IPS-18c (cell line): ENCODE results near the gene KDM5D.

ENCODE experiments used
- H3K4me3 ChIP-seq: 2 replicates; pipeline ENCODE4 v1.7.0; 2013; ENCODE audit warnings: low read depth, mild to moderate bottlenecking, low read length, moderate library complexity; ENCODE audit not compliant: insufficient read depth
- H3K9me3 ChIP-seq: one replicate; pipeline ENCODE4 v1.6.1; 2013; ENCODE audit warnings: mild to moderate bottlenecking, low read length, moderate library complexity; ENCODE audit not compliant: control insufficient read depth, insufficient read depth

KDM5D gene

GRCh38 chrY:19744381-19745378 lies at the start of gene KDM5D:
TSS of gene KDM5D (minus strand) at chrY:19744726. CDS start at chrY:19744534, 192 bp downstream.
- H3K9me3 ChIP-seq: no peaks in the 10 kb centered on the region
- H3K4me3 ChIP-seq: no peak within 1 kb of the TSS

DNA sequence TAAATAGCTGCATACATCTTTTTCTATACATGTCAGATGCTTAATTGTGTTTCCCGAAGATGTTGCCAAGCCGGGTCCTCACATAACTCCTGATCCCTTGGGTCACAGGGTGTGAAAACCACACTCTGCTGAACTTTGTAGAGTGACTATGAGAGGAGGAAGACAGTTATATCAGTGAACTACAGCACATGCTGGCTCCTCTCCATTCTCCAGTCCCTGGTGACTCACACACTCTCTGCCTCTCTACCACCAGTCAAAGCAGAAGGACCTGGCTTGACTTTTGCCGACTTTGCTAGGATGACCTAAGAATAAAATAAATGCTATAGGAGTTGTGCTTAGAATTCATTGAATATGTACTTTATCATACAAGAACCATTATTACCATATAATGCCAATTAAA lies 23.8 kb upstream of the KDM5D start:
- no peaks in the 10 kb centered on the region for H3K9me3 ChIP-seq
- H3K4me3 ChIP-seq: no peak overlapping the region

GRCh38 chrY:19743331-19743730 lies 1.2 kb downstream of the KDM5D start:
- Histone ChIP-seq H3K4me3 (no peak overlapping the region), H3K9me3 (no peaks in the 10 kb centered on the region)

DNA sequence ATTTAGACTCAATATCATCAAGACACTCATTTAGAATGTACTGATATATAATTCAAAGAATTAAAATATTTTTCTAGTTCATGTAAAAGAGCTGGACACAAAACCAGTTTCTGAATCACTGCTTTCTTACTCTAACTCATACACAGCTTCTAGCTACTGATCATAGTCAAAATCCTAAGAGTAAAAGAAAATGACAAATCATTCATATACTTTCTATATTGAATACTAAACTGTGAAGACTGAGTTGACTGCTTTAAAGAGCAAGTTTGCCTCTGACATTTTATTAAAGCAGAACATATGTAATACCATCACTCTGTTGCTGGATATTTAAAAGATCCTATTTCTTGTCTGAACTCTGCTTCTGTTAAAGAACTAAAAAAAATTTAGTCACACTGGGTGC lies 2.4 kb downstream of the KDM5D start:
- Histone ChIP-seq H3K9me3 (no peaks in the 10 kb centered on the region), H3K4me3 (no peak overlapping the region)

GRCh38 chrY:19734425-19734824 lies 10.1 kb downstream of the KDM5D start:
- no peaks in the 10 kb centered on the region for H3K9me3 ChIP-seq
- no peak overlapping the region for H3K4me3 ChIP-seq

- no peak overlapping the region for H3K4me3 ChIP-seq
- no peaks in the 10 kb centered on the region for H3K9me3 ChIP-seq
These were observed 26.6 kb downstream of the KDM5D start for GRCh38 chrY:19717950-19718349.

DNA sequence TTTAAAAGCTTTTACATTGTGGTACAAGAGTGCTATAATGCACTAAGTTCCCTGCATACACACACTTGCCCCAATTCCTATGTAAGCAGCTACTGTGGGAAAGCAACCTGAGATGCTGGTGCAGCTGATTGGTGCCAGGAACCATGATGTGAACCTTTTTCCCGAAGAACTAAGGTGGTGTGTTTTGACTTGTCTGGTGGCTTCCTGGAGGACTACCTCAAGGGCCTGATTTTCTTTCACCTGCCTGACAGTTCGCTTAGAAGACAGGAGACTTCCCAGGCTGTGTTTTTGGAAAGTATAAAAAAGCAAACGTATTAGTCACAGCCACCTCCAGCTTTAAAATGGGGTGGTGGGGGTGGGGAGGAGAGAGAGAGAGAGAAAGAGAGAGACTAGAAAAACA lies 27.4 kb downstream of the KDM5D start:
- no peaks in the 10 kb centered on the region for H3K9me3 ChIP-seq
- no peak overlapping the region for H3K4me3 ChIP-seq

DNA sequence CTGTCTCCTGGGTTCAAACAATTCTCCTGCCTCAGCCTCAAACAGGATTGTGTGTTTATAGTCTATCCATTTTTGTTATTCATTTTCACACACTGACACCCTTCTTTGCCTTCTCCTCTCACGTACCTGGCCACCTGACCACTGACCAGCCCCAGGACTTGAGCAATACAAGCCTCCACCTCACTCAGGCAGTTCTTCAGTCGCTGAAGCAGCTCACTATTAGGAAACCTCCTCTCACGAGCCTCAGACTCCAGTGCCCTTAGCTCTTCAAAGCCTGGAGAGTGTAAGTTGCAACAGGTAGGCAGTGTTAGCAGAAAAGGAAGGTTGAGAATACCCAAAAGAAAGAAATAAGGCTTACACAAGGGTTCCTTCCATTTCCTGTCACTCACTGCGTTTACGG lies 29.3 kb downstream of the KDM5D start:
- Histone ChIP-seq H3K9me3 (no peaks in the 10 kb centered on the region), H3K4me3 (no peak overlapping the region)

DNA sequence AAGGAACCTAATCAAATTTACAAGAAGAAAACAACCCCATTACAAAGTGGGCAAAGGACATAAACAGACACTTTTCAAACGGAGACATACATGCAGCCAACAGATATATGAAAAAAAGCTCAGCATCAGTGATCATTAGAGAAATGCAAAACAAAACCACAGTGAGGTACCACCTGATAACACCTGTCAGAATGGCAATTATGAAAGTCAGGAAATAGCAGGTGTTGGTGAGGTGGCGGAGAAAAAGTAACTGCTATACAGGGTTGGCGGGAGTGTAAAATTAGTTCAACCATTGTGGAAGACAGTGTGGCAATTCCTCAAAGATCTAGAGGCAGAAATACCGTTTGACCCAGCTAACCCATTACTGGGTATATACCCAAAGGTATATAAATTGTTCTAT lies 31.1 kb downstream of the KDM5D start:
- Histone ChIP-seq H3K4me3 (no peak overlapping the region), H3K9me3 (no peaks in the 10 kb centered on the region)

- no peak overlapping the region for H3K4me3 ChIP-seq
- no peaks in the 10 kb centered on the region for H3K9me3 ChIP-seq
These were observed 38.3 kb downstream of the KDM5D start for GRCh38 chrY:19706273-19706672.

GRCh38 chrY:19698495-19698894 lies 46.0 kb downstream of the KDM5D start:
- H3K9me3 ChIP-seq: no peaks in the 10 kb centered on the region
- no peak overlapping the region for H3K4me3 ChIP-seq

- H3K9me3 ChIP-seq: no peaks in the 10 kb centered on the region
- no peak overlapping the region for H3K4me3 ChIP-seq
These were observed 63.7 kb downstream of the KDM5D start for GRCh38 chrY:19680821-19681220.
